Activated naive CD8-positive, alpha-beta T cell (primary cell): ENCODE data around the gene RAVER2.

ENCODE experiments used
- H3K27ac Mint-ChIP-seq: one replicate; pipeline ENCODE4 v1.8.0; 2021; ENCODE audit warnings: mixed read lengths
- H3K27me3 Mint-ChIP-seq: one replicate; pipeline ENCODE4 v1.8.0; 2021; ENCODE audit warnings: mixed read lengths
- H3K36me3 Mint-ChIP-seq: one replicate; pipeline ENCODE4 v1.8.0; 2021; ENCODE audit warnings: mixed read lengths
- H3K4me1 Mint-ChIP-seq: one replicate; pipeline ENCODE4 v1.8.0; 2021; ENCODE audit warnings: low read depth, mixed read lengths
- H3K4me3 Mint-ChIP-seq: one replicate; pipeline ENCODE4 v1.8.0; 2021; ENCODE audit warnings: mild to moderate bottlenecking, mixed read lengths
- H3K9me3 Mint-ChIP-seq: one replicate; pipeline ENCODE4 v1.8.0; 2021; ENCODE audit warnings: low read depth, mixed read lengths

Gene RAVER2

GRCh38 chr1:64856553-64856952 is 111.7 kb downstream of the RAVER2 start:
- H3K4me3 Mint-ChIP-seq = no peak overlapping the region
- H3K9me3 Mint-ChIP-seq = no peaks in the 10 kb centered on the region
- H3K27me3 Mint-ChIP-seq = no peaks in the 10 kb centered on the region
- peaks cover 2% of the 10 kb centered on the region for H3K4me1 Mint-ChIP-seq
- H3K27ac Mint-ChIP-seq = peak overlapping the region; percentile 55
- peaks cover 10% of the 10 kb centered on the region for H3K36me3 Mint-ChIP-seq

- H3K4me1 Mint-ChIP-seq = peaks cover 5% of the 10 kb centered on the region
- no peak overlapping the region for H3K4me3 Mint-ChIP-seq
- peaks cover 10% of the 10 kb centered on the region for H3K36me3 Mint-ChIP-seq
- no peaks in the 10 kb centered on the region for H3K27me3 Mint-ChIP-seq
- H3K9me3 Mint-ChIP-seq = no peaks in the 10 kb centered on the region
- peak overlapping the region; percentile 41 for H3K27ac Mint-ChIP-seq
These were observed 112.5 kb downstream of the RAVER2 start for GRCh38 chr1:64857347-64857746.

GRCh38 chr1:64861611-64862010 is 116.7 kb downstream of the RAVER2 start:
- no peaks in the 10 kb centered on the region for H3K27me3 Mint-ChIP-seq
- H3K27ac Mint-ChIP-seq = peak overlapping the region; percentile 76
- peaks cover 22% of the 10 kb centered on the region for H3K4me1 Mint-ChIP-seq
- no peaks in the 10 kb centered on the region for H3K9me3 Mint-ChIP-seq
- peaks cover 14% of the 10 kb centered on the region for H3K36me3 Mint-ChIP-seq
- no peak overlapping the region for H3K4me3 Mint-ChIP-seq

- Mint-ChIP-seq H3K27ac (peak overlapping the region; percentile 69), H3K36me3 (peaks cover 14% of the 10 kb centered on the region), H3K4me3 (no peak overlapping the region), H3K4me1 (peaks cover 22% of the 10 kb centered on the region), H3K9me3 (no peaks in the 10 kb centered on the region), H3K27me3 (no peaks in the 10 kb centered on the region)
These were observed 119.4 kb downstream of the RAVER2 start for GRCh38 chr1:64864018-64864940.

GRCh38 chr1:64865105-64865757 is 120.4 kb downstream of the RAVER2 start:
- Mint-ChIP-seq H3K4me3 (no peak overlapping the region), H3K27me3 (no peaks in the 10 kb centered on the region), H3K4me1 (peaks cover 20% of the 10 kb centered on the region), H3K27ac (peak overlapping the region; percentile 69), H3K9me3 (no peaks in the 10 kb centered on the region), H3K36me3 (peaks cover 11% of the 10 kb centered on the region)

- Mint-ChIP-seq H3K9me3 (no peaks in the 10 kb centered on the region), H3K27me3 (no peaks in the 10 kb centered on the region), H3K36me3 (peaks cover 13% of the 10 kb centered on the region), H3K4me3 (no peak overlapping the region), H3K4me1 (peaks cover 21% of the 10 kb centered on the region), H3K27ac (no peak overlapping the region)
These were observed 121.8 kb downstream of the RAVER2 start for GRCh38 chr1:64866689-64867088.

- peaks cover 13% of the 10 kb centered on the region for H3K36me3 Mint-ChIP-seq
- no peak overlapping the region for H3K4me3 Mint-ChIP-seq
- peaks cover 19% of the 10 kb centered on the region for H3K4me1 Mint-ChIP-seq
- no peaks in the 10 kb centered on the region for H3K9me3 Mint-ChIP-seq
- H3K27me3 Mint-ChIP-seq = no peaks in the 10 kb centered on the region
- H3K27ac Mint-ChIP-seq = no peak overlapping the region
These were observed 122.4 kb downstream of the RAVER2 start for GRCh38 chr1:64867266-64867665.

GRCh38 chr1:64871256-64871655 is 126.4 kb downstream of the RAVER2 start:
- Mint-ChIP-seq H3K4me3 (no peak overlapping the region), H3K9me3 (no peaks in the 10 kb centered on the region), H3K36me3 (peaks cover 22% of the 10 kb centered on the region), H3K27ac (peak overlapping the region; percentile 0), H3K4me1 (peaks cover 21% of the 10 kb centered on the region), H3K27me3 (no peaks in the 10 kb centered on the region)

- no peaks in the 10 kb centered on the region for H3K27me3 Mint-ChIP-seq
- H3K4me3 Mint-ChIP-seq = no peak overlapping the region
- H3K9me3 Mint-ChIP-seq = no peaks in the 10 kb centered on the region
- H3K4me1 Mint-ChIP-seq = peaks cover 29% of the 10 kb centered on the region
- H3K27ac Mint-ChIP-seq = peak overlapping the region; percentile 8
- H3K36me3 Mint-ChIP-seq = peaks cover 17% of the 10 kb centered on the region
These were observed 127.2 kb downstream of the RAVER2 start for GRCh38 chr1:64872067-64872466.

GRCh38 chr1:64873576-64873975 is 128.7 kb downstream of the RAVER2 start:
- Mint-ChIP-seq H3K27ac (no peak overlapping the region), H3K27me3 (no peaks in the 10 kb centered on the region), H3K36me3 (peaks cover 17% of the 10 kb centered on the region), H3K4me3 (no peak overlapping the region), H3K4me1 (peaks cover 42% of the 10 kb centered on the region), H3K9me3 (no peaks in the 10 kb centered on the region)

- H3K4me3 Mint-ChIP-seq = no peak overlapping the region
- peaks cover 21% of the 10 kb centered on the region for H3K36me3 Mint-ChIP-seq
- H3K27me3 Mint-ChIP-seq = no peaks in the 10 kb centered on the region
These were observed 129.8 kb downstream of the RAVER2 start for GRCh38 chr1:64874666-64875065.

GRCh38 chr1:64875101-64875500 is 130.2 kb downstream of the RAVER2 start:
- Mint-ChIP-seq H3K4me3 (no peak overlapping the region), H3K4me1 (peaks cover 52% of the 10 kb centered on the region), H3K9me3 (no peaks in the 10 kb centered on the region), H3K27me3 (no peaks in the 10 kb centered on the region), H3K36me3 (peaks cover 21% of the 10 kb centered on the region), H3K27ac (peak overlapping the region; percentile 62)

More at GRCh38 chr1:64874666-64875065, 129.8 kb downstream of the RAVER2 start:
- H3K9me3 Mint-ChIP-seq = no peaks in the 10 kb centered on the region
- H3K4me1 Mint-ChIP-seq = peaks cover 51% of the 10 kb centered on the region
- peak overlapping the region; percentile 62 for H3K27ac Mint-ChIP-seq

GRCh38 chr1:64875606-64876005 is 130.7 kb downstream of the RAVER2 start:
- Mint-ChIP-seq H3K36me3 (peaks cover 21% of the 10 kb centered on the region), H3K4me1 (peaks cover 55% of the 10 kb centered on the region), H3K4me3 (peak overlapping the region; percentile 24), H3K27me3 (no peaks in the 10 kb centered on the region), H3K9me3 (no peaks in the 10 kb centered on the region), H3K27ac (peak overlapping the region; percentile 62)

- H3K27me3 Mint-ChIP-seq = no peaks in the 10 kb centered on the region
- peaks cover 19% of the 10 kb centered on the region for H3K36me3 Mint-ChIP-seq
- H3K9me3 Mint-ChIP-seq = no peaks in the 10 kb centered on the region
- H3K4me1 Mint-ChIP-seq = peaks cover 64% of the 10 kb centered on the region
- H3K27ac Mint-ChIP-seq = peak overlapping the region; percentile 16
- peak overlapping the region; percentile 48 for H3K4me3 Mint-ChIP-seq
These were observed 132.3 kb downstream of the RAVER2 start for GRCh38 chr1:64877151-64877550.

GRCh38 chr1:64877598-64877997 is 132.7 kb downstream of the RAVER2 start:
- H3K27me3 Mint-ChIP-seq = no peaks in the 10 kb centered on the region
- peak overlapping the region; percentile 5 for H3K27ac Mint-ChIP-seq
- no peaks in the 10 kb centered on the region for H3K9me3 Mint-ChIP-seq
- peak overlapping the region; percentile 48 for H3K4me3 Mint-ChIP-seq
- H3K4me1 Mint-ChIP-seq = peaks cover 68% of the 10 kb centered on the region
- H3K36me3 Mint-ChIP-seq = peaks cover 19% of the 10 kb centered on the region
